ENCODE data around the gene BLOC1S5. TPM values are rescaled to one million over a fixed set of nuclear protein-coding genes. Genes with fewer than 3 reads are reported as not detected.
A peak's percentile ranks its signal among the peaks of the same experiment; 100 is the strongest.

The BLOC1S5 gene
- total and polyA plus RNA-seq, 2 of the 13 experiments (the other 11 are each of a cell fraction or from before 2014, with no cell fraction given), result 10.5 to 41.5 TPM

DNA sequence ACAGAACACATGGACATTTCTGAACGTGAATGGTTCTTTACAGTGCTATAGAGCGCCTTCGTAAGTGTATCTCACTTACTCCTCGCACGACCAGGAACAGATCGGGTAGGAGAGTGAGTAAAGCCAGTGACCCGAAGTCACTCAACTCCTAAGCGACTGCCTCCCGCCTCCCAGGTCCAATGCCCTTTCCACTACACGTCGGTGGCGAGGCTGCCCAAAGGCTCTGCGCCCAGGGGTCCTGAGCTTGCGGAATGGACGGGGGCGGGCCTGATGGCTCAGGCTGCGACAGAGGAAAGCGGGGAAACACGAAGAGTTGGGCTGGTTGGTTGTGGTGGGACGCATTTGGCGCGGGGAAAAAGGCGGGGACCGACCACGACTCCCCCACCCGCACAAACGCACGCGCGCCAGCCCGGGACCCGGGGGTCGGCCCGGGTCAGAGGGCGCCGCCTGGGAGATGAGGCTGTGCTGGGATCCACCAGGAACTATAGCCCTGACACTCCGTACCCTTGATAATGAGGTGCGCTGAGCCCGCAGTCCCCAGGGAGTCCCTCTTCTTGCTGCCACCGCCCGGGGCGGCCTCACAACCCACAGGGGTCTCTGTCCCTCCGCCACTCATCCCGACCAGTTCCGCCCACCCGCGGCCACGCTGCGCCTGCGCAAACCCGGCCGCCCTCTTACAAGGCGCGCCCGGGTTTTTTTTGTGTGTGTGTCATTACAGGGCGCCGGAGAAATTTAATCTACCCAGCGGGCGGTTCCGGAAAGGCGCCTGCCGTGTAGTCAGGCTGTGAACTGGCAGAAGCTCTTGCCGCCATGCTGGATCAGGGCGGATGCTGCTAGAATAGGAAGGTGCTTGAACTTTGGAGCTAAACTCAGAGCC, at the start of gene BLOC1S5 (continued):
- TF ChIP-seq, protein P1, sequence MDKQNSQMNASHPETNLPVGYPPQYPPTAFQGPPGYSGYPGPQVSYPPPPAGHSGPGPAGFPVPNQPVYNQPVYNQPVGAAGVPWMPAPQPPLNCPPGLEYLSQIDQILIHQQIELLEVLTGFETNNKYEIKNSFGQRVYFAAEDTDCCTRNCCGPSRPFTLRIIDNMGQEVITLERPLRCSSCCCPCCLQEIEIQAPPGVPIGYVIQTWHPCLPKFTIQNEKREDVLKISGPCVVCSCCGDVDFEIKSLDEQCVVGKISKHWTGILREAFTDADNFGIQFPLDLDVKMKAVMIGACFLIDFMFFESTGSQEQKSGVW (CRISPR knock-in tag; IDR thresholded peaks at IDR 0.05; ENCODE audit: borderline replicate concordance), result no peak
- TF ChIP-seq ATF7-NPFF (CRISPR knock-in tag; IDR thresholded peaks at IDR 0.05; ENCODE audit: low read depth) (peak; percentile 83; the same call in 1 of the 2 replicates), ZNF205 (CRISPR knock-in tag; IDR thresholded peaks at IDR 0.05) (no peak; the same call in 1 of the 2 replicates), CCAR2 (optimal IDR thresholded peaks at IDR 0.05; ENCODE audit: low read depth, low read length) (no peak), ZNF780A (CRISPR knock-in tag; IDR thresholded peaks at IDR 0.05) (no peak), SRSF4 (IDR thresholded peaks at IDR 0.05; ENCODE audit: low read depth, low read length, poor library complexity, severe bottlenecking) (no peak), KDM5B (CRISPR knock-in tag; IDR thresholded peaks at IDR 0.05; ENCODE audit: borderline replicate concordance) (peak; percentile 97; the same call in 1 of the 2 replicates), ZNF468 (CRISPR knock-in tag; IDR thresholded peaks at IDR 0.05) (no peak), ZNF772 (CRISPR knock-in tag; IDR thresholded peaks at IDR 0.05) (peak; percentile 78), PRPF4 (IDR thresholded peaks at IDR 0.05; ENCODE audit: low read depth, low read length, poor library complexity, severe bottlenecking) (no peak), NFE2 (CRISPR knock-in tag; IDR thresholded peaks at IDR 0.05) (no peak), ZNF282 (IDR thresholded peaks at IDR 0.05; ENCODE audit: partially characterized antibody) (no peak), ZNF12 (CRISPR knock-in tag; IDR thresholded peaks at IDR 0.05) (no peak), ZC3H4 (CRISPR knock-in tag; IDR thresholded peaks at IDR 0.05; ENCODE audit: borderline replicate concordance) (peak; percentile 55; the same call in 1 of the 2 replicates)
- TF ChIP-seq, protein P2, sequence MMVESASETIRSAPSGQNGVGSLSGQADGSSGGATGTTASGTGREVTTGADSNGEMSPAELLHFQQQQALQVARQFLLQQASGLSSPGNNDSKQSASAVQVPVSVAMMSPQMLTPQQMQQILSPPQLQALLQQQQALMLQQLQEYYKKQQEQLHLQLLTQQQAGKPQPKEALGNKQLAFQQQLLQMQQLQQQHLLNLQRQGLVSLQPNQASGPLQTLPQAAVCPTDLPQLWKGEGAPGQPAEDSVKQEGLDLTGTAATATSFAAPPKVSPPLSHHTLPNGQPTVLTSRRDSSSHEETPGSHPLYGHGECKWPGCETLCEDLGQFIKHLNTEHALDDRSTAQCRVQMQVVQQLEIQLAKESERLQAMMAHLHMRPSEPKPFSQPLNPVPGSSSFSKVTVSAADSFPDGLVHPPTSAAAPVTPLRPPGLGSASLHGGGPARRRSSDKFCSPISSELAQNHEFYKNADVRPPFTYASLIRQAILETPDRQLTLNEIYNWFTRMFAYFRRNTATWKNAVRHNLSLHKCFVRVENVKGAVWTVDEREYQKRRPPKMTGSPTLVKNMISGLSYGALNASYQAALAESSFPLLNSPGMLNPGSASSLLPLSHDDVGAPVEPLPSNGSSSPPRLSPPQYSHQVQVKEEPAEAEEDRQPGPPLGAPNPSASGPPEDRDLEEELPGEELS (CRISPR knock-in tag; IDR thresholded peaks at IDR 0.05), result peak; percentile 63
- TF ChIP-seq, protein P3, sequence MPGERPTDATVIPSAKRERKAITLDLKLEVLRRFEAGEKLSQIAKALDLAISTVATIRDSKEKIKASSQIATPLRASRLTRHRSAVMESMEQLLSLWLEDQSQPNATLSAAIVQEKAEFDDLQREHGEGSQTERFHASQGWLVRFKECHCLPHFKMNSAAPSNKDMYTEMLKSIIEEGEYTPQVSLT (CRISPR knock-in tag; IDR thresholded peaks at IDR 0.05; ENCODE audit: borderline replicate concordance, low read depth), result no peak
- TF ChIP-seq, protein P4, sequence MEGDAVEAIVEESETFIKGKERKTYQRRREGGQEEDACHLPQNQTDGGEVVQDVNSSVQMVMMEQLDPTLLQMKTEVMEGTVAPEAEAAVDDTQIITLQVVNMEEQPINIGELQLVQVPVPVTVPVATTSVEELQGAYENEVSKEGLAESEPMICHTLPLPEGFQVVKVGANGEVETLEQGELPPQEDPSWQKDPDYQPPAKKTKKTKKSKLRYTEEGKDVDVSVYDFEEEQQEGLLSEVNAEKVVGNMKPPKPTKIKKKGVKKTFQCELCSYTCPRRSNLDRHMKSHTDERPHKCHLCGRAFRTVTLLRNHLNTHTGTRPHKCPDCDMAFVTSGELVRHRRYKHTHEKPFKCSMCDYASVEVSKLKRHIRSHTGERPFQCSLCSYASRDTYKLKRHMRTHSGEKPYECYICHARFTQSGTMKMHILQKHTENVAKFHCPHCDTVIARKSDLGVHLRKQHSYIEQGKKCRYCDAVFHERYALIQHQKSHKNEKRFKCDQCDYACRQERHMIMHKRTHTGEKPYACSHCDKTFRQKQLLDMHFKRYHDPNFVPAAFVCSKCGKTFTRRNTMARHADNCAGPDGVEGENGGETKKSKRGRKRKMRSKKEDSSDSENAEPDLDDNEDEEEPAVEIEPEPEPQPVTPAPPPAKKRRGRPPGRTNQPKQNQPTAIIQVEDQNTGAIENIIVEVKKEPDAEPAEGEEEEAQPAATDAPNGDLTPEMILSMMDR (CRISPR knock-in tag; IDR thresholded peaks at IDR 0.05), result peak; percentile 60
- TF ChIP-seq, protein P5, sequence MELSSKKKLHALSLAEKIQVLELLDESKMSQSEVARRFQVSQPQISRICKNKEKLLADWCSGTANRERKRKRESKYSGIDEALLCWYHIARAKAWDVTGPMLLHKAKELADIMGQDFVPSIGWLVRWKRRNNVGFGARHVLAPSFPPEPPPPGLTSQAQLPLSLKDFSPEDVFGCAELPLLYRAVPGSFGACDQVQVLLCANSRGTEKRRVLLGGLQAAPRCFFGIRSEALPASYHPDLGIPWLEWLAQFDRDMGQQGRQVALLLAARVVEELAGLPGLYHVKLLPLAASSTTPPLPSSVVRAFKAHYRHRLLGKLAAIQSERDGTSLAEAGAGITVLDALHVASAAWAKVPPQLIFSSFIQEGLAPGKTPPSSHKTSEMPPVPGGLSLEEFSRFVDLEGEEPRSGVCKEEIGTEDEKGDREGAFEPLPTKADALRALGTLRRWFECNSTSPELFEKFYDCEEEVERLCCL (CRISPR knock-in tag; IDR thresholded peaks at IDR 0.05; ENCODE audit: borderline replicate concordance), result no peak
- TF ChIP-seq, protein P6, sequence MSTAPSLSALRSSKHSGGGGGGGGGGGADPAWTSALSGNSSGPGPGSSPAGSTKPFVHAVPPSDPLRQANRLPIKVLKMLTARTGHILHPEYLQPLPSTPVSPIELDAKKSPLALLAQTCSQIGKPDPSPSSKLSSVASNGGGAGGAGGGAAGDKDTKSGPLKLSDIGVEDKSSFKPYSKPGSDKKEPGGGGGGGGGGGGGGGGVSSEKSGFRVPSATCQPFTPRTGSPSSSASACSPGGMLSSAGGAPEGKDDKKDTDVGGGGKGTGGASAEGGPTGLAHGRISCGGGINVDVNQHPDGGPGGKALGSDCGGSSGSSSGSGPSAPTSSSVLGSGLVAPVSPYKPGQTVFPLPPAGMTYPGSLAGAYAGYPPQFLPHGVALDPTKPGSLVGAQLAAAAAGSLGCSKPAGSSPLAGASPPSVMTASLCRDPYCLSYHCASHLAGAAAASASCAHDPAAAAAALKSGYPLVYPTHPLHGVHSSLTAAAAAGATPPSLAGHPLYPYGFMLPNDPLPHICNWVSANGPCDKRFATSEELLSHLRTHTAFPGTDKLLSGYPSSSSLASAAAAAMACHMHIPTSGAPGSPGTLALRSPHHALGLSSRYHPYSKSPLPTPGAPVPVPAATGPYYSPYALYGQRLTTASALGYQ (CRISPR knock-in tag; IDR thresholded peaks at IDR 0.05), result peak; percentile 88; the same call in 1 of the 2 replicates
